Activated T-cell treated with anti-CD3 and anti-CD28 coated beads for 4 hours (primary cell): ENCODE results near the gene MLF2.

Experiments used
- DNase-seq: peaks from one replicate; pipeline ENCODE4 v3.0.0-alpha.2; 2020

MLF2 gene

GRCh38 chr12:6777386-6777785, 24.4 kb upstream of the MLF2 start:
- DNase-seq: no peak

GRCh38 chr12:6775185-6776174, 22.5 kb upstream of the MLF2 start:
- DNase-seq: no peak

GRCh38 chr12:6774499-6775062, 21.6 kb upstream of the MLF2 start:
- DNase-seq: no peak

- peak; percentile 71 for DNase-seq
These were observed 20.8 kb upstream of the MLF2 start for GRCh38 chr12:6773590-6774351.

- no peak for DNase-seq
These were observed 20.0 kb upstream of the MLF2 start for GRCh38 chr12:6772726-6773589.

GRCh38 chr12:6772331-6772695, 19.4 kb upstream of the MLF2 start, which contains the start of gene LAG3:
TSS of gene LAG3 (plus strand) at chr12:6772520. CDS start at chr12:6772853, 333 bp downstream.
- DNase-seq: peak; percentile 56

- DNase-seq: no peak
These were observed 18.8 kb upstream of the MLF2 start for GRCh38 chr12:6771509-6772330.

- DNase-seq: no peak
These were observed 18.2 kb upstream of the MLF2 start for GRCh38 chr12:6771091-6771495.

- no peak for DNase-seq
These were observed 17.7 kb upstream of the MLF2 start for GRCh38 chr12:6770600-6770999.

- DNase-seq: no peak
These were observed 17.2 kb upstream of the MLF2 start for GRCh38 chr12:6770094-6770493.

- no peak for DNase-seq
These were observed 16.7 kb upstream of the MLF2 start for GRCh38 chr12:6769666-6770065.

GRCh38 chr12:6768990-6769389, 16.0 kb upstream of the MLF2 start:
- no peak for DNase-seq

GRCh38 chr12:6768437-6768914, 15.5 kb upstream of the MLF2 start:
- no peak for DNase-seq

GRCh38 chr12:6767353-6768319, 14.7 kb upstream of the MLF2 start:
- DNase-seq: no peak

- DNase-seq: no peak
These were observed 13.9 kb upstream of the MLF2 start for GRCh38 chr12:6766651-6767349.

- no peak for DNase-seq
These were observed 13.0 kb upstream of the MLF2 start, which contains the start of gene PTMS for GRCh38 chr12:6765634-6766581. TSS of gene PTMS (plus strand) at chr12:6766363. CDS start at chr12:6766706, 343 bp downstream.

GRCh38 chr12:6765048-6765633, 12.2 kb upstream of the MLF2 start:
- DNase-seq: no peak
